Uterus (tissue), 2 donors: ENCODE data around the gene LSAMP.

ENCODE experiments used
- POLR2A ChIP-seq, 2 donors: fragments of 450-650 bp; IDR thresholded peaks; one replicate each; pipeline ENCODE4 v1.6.1; 2016; ENCODE audit warnings: antibody characterized with exemption in 2 of 2, mild to moderate bottlenecking in 1 of 2, moderate library complexity in 1 of 2
- TF ChIP-seq, protein P1 (sequence below), 4 experiments: fragments of 200-600 bp in 2 of 4; fragments of 450-650 bp in 2 of 4; sonication (generic) in 2 of 4; IDR thresholded peaks; one replicate each; pipeline ENCODE4 v1.5.1; 2016 to 2019; ENCODE audit warnings: antibody characterized with exemption in 4 of 4, mild to moderate bottlenecking in 2 of 4, moderate library complexity in 1 of 4

GRCh38 chr3:116135457-116136085 lies 309.7 kb downstream of the LSAMP start:
- no peak for TF ChIP-seq POLR2A (IDR thresholded peaks at IDR 0.05)
- TF ChIP-seq, protein P1, sequence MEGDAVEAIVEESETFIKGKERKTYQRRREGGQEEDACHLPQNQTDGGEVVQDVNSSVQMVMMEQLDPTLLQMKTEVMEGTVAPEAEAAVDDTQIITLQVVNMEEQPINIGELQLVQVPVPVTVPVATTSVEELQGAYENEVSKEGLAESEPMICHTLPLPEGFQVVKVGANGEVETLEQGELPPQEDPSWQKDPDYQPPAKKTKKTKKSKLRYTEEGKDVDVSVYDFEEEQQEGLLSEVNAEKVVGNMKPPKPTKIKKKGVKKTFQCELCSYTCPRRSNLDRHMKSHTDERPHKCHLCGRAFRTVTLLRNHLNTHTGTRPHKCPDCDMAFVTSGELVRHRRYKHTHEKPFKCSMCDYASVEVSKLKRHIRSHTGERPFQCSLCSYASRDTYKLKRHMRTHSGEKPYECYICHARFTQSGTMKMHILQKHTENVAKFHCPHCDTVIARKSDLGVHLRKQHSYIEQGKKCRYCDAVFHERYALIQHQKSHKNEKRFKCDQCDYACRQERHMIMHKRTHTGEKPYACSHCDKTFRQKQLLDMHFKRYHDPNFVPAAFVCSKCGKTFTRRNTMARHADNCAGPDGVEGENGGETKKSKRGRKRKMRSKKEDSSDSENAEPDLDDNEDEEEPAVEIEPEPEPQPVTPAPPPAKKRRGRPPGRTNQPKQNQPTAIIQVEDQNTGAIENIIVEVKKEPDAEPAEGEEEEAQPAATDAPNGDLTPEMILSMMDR (IDR thresholded peaks at IDR 0.05): no peak
